GM23338 (cell line): Measurements from ENCODE around the gene SRR. TPM values are rescaled to one million over a fixed set of nuclear protein-coding genes. Genes with fewer than 3 reads are reported as not detected.

Experiments
- EZH2 ChIP-seq: fragments of 200-600 bp; sonication (generic); IDR thresholded peaks from one replicate; pipeline ENCODE4 v1.8.0; 2017; ENCODE audit warnings: antibody characterized with exemption, mild to moderate bottlenecking, low read depth; ENCODE audit not compliant: unreplicated experiment
- EZH2phosphoT487 ChIP-seq: fragments of 200-600 bp; sonication (generic); IDR thresholded peaks from one replicate; pipeline ENCODE4 v1.8.1; 2018; ENCODE audit warnings: antibody characterized with exemption; ENCODE audit not compliant: unreplicated experiment
- NANOG ChIP-seq: IDR thresholded peaks from 2 replicates; pipeline ENCODE4 v1.6.1; 2016; ENCODE audit warnings: antibody characterized with exemption, borderline replicate concordance
- STAT1 ChIP-seq: IDR thresholded peaks from one replicate; pipeline ENCODE4 v1.6.1; 2016; ENCODE audit warnings: antibody characterized with exemption; ENCODE audit not compliant: unreplicated experiment
- ZNF331 ChIP-seq: fragments of 250-450 bp; sonication (Bioruptor Pico); IDR thresholded peaks from 2 replicates; pipeline ENCODE4 v1.5.0; 2020; ENCODE audit warnings: low read depth, mild to moderate bottlenecking, moderate library complexity
- polyA plus RNA-seq: library from polyadenylated mRNA; unstranded; fragments of >200 nt; fragmentation: Nextera tagmentation; extraction: Ambion mirVana; gene quantifications from 2 replicates; pipeline ENCODE4 v1.2.1, GENCODE V29; 2016
- total RNA-seq: library from RNA; depleted of rRNA; stranded (reverse); fragments of >200 nt; shearing (Covaris generic); gene quantifications from 2 replicates; pipeline ENCODE4 v1.2.3, GENCODE V29; 2014
- TF ChIP-seq, protein P1 (sequence below): fragments of 250-450 bp; sonication (Bioruptor Pico); IDR thresholded peaks from 2 replicates; pipeline ENCODE4 v1.5.0; 2020; ENCODE audit warnings: mild to moderate bottlenecking, moderate library complexity
- TF ChIP-seq, protein P2 (sequence below): IDR thresholded peaks from one replicate; pipeline ENCODE4 v1.6.1; 2018; ENCODE audit warnings: antibody characterized with exemption; ENCODE audit not compliant: unreplicated experiment
- TF ChIP-seq, protein P3 (sequence below), 2 experiments: fragments of 200-600 bp in 1 of 2; sonication (generic) in 1 of 2; conservative IDR thresholded peaks; 2 replicates each; pipeline versions ENCODE4 v1.5.1 to v1.6.1; 2016 to 2017; ENCODE audit warnings: antibody characterized with exemption in 2 of 2, low read depth in 2 of 2, mild to moderate bottlenecking in 2 of 2, moderate library complexity in 1 of 2

Gene SRR
- total and polyA plus RNA-seq, 2 experiments from 2014 or later: 2.8 to 5.4 TPM

DNA sequence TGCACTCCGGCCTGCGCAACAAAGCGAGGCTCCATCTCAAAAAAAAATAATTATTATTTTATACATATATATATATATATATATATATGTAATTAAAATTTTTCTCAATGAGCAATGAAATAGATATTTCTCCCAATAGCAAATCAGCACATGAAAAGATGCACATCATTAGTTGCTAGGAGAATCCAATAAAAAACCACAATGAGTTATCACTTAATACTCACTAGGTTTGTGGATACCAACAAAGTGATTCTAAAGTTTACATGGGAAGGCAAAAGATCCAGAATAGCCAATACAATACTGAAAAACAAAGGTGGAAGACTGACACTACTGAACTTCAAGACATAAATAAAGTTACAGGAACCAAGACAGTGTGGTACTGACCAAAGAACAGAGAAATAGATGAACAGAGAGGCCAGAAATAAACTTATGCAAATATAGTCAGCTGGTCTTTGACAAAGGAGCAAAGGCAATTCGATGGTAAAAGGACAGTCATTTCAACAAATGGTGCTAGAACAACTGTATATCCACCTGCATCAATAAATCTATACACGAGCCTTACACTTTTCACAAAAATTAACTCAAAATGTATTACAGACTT lies 13.8 kb upstream of the SRR start (continued):
- TF ChIP-seq, protein P1, sequence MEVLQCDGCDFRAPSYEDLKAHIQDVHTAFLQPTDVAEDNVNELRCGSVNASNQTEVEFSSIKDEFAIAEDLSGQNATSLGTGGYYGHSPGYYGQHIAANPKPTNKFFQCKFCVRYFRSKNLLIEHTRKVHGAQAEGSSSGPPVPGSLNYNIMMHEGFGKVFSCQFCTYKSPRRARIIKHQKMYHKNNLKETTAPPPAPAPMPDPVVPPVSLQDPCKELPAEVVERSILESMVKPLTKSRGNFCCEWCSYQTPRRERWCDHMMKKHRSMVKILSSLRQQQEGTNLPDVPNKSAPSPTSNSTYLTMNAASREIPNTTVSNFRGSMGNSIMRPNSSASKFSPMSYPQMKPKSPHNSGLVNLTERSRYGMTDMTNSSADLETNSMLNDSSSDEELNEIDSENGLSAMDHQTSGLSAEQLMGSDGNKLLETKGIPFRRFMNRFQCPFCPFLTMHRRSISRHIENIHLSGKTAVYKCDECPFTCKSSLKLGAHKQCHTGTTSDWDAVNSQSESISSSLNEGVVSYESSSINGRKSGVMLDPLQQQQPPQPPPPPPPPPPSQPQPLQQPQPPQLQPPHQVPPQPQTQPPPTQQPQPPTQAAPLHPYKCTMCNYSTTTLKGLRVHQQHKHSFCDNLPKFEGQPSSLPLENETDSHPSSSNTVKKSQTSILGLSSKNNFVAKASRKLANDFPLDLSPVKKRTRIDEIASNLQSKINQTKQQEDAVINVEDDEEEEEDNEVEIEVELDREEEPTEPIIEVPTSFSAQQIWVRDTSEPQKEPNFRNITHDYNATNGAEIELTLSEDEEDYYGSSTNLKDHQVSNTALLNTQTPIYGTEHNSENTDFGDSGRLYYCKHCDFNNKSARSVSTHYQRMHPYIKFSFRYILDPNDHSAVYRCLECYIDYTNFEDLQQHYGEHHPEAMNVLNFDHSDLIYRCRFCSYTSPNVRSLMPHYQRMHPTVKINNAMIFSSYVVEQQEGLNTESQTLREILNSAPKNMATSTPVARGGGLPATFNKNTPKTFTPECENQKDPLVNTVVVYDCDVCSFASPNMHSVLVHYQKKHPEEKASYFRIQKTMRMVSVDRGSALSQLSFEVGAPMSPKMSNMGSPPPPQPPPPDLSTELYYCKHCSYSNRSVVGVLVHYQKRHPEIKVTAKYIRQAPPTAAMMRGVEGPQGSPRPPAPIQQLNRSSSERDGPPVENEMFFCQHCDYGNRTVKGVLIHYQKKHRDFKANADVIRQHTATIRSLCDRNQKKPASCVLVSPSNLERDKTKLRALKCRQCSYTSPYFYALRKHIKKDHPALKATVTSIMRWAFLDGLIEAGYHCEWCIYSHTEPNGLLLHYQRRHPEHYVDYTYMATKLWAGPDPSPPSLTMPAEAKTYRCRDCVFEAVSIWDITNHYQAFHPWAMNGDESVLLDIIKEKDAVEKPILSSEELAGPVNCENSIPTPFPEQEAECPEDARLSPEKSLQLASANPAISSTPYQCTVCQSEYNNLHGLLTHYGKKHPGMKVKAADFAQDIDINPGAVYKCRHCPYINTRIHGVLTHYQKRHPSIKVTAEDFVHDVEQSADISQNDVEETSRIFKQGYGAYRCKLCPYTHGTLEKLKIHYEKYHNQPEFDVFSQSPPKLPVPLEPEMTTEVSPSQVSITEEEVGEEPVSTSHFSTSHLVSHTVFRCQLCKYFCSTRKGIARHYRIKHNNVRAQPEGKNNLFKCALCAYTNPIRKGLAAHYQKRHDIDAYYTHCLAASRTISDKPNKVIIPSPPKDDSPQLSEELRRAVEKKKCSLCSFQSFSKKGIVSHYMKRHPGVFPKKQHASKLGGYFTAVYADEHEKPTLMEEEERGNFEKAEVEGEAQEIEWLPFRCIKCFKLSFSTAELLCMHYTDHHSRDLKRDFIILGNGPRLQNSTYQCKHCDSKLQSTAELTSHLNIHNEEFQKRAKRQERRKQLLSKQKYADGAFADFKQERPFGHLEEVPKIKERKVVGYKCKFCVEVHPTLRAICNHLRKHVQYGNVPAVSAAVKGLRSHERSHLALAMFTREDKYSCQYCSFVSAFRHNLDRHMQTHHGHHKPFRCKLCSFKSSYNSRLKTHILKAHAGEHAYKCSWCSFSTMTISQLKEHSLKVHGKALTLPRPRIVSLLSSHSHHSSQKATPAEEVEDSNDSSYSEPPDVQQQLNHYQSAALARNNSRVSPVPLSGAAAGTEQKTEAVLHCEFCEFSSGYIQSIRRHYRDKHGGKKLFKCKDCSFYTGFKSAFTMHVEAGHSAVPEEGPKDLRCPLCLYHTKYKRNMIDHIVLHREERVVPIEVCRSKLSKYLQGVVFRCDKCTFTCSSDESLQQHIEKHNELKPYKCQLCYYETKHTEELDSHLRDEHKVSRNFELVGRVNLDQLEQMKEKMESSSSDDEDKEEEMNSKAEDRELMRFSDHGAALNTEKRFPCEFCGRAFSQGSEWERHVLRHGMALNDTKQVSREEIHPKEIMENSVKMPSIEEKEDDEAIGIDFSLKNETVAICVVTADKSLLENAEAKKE (CRISPR knock-in tag): no peak
- TF ChIP-seq EZH2phosphoT487: no peak
- no peak for TF ChIP-seq ZNF331 (CRISPR knock-in tag)
- TF ChIP-seq STAT1: no peak
- TF ChIP-seq, protein P2, sequence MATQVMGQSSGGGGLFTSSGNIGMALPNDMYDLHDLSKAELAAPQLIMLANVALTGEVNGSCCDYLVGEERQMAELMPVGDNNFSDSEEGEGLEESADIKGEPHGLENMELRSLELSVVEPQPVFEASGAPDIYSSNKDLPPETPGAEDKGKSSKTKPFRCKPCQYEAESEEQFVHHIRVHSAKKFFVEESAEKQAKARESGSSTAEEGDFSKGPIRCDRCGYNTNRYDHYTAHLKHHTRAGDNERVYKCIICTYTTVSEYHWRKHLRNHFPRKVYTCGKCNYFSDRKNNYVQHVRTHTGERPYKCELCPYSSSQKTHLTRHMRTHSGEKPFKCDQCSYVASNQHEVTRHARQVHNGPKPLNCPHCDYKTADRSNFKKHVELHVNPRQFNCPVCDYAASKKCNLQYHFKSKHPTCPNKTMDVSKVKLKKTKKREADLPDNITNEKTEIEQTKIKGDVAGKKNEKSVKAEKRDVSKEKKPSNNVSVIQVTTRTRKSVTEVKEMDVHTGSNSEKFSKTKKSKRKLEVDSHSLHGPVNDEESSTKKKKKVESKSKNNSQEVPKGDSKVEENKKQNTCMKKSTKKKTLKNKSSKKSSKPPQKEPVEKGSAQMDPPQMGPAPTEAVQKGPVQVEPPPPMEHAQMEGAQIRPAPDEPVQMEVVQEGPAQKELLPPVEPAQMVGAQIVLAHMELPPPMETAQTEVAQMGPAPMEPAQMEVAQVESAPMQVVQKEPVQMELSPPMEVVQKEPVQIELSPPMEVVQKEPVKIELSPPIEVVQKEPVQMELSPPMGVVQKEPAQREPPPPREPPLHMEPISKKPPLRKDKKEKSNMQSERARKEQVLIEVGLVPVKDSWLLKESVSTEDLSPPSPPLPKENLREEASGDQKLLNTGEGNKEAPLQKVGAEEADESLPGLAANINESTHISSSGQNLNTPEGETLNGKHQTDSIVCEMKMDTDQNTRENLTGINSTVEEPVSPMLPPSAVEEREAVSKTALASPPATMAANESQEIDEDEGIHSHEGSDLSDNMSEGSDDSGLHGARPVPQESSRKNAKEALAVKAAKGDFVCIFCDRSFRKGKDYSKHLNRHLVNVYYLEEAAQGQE: no peak
- TF ChIP-seq, protein P3, sequence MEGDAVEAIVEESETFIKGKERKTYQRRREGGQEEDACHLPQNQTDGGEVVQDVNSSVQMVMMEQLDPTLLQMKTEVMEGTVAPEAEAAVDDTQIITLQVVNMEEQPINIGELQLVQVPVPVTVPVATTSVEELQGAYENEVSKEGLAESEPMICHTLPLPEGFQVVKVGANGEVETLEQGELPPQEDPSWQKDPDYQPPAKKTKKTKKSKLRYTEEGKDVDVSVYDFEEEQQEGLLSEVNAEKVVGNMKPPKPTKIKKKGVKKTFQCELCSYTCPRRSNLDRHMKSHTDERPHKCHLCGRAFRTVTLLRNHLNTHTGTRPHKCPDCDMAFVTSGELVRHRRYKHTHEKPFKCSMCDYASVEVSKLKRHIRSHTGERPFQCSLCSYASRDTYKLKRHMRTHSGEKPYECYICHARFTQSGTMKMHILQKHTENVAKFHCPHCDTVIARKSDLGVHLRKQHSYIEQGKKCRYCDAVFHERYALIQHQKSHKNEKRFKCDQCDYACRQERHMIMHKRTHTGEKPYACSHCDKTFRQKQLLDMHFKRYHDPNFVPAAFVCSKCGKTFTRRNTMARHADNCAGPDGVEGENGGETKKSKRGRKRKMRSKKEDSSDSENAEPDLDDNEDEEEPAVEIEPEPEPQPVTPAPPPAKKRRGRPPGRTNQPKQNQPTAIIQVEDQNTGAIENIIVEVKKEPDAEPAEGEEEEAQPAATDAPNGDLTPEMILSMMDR (conservative IDR thresholded peaks at IDR 0.05; ENCODE audit: low read depth in 2 of 2): no peak
- TF ChIP-seq NANOG: no peak
- no peak for TF ChIP-seq EZH2
